Bronchial epithelial cell (primary cell): Measurements from ENCODE around the gene CHN2. TPM values are rescaled to one million over a fixed set of nuclear protein-coding genes. Genes with fewer than 3 reads are reported as not detected.
A peak's percentile ranks its signal among the peaks of the same experiment; 100 is the strongest.

Experiments used
- DNase-seq: peaks from one replicate; pipeline ENCODE4 v3.0.0-alpha.2; 2010; ENCODE audit warnings: low read depth
- FAIRE-seq: peaks from 2 replicates; lab custom pipeline; 2011; peaks lifted over from hg19 to GRCh38; lab: Jason Lieb, UNC
- H3K27me3 ChIP-seq: 2 replicates; pipeline ENCODE4 v1.5.1; 2011; ENCODE audit warnings: low read length; ENCODE audit not compliant: control insufficient read depth, insufficient read depth
- H3K36me3 ChIP-seq: 2 replicates; pipeline ENCODE4 v1.5.1; 2011; ENCODE audit warnings: low read length; ENCODE audit not compliant: control insufficient read depth, insufficient read depth
- H3K4me3 ChIP-seq: 2 replicates; pipeline ENCODE4 v1.5.1; 2011; ENCODE audit warnings: mild to moderate bottlenecking, low read depth, low read length, control low read depth
- total RNA-seq: library from RNA; depleted of rRNA; stranded (reverse); fragments of >200 nt; gene quantifications from 2 replicates; pipeline ENCODE4 v1.2.1, GENCODE V29; 2014
- TF ChIP-seq, protein P1 (sequence below): IDR thresholded peaks from 2 replicates; pipeline ENCODE4 v1.5.1; 2011; ENCODE audit warnings: mild to moderate bottlenecking, moderate library complexity, low read length, control low read depth, inconsistent platforms; ENCODE audit not compliant: insufficient read depth, severe bottlenecking

Gene CHN2
- total RNA-seq, 1 donor from 2014 or later, result 0.53 TPM

DNA sequence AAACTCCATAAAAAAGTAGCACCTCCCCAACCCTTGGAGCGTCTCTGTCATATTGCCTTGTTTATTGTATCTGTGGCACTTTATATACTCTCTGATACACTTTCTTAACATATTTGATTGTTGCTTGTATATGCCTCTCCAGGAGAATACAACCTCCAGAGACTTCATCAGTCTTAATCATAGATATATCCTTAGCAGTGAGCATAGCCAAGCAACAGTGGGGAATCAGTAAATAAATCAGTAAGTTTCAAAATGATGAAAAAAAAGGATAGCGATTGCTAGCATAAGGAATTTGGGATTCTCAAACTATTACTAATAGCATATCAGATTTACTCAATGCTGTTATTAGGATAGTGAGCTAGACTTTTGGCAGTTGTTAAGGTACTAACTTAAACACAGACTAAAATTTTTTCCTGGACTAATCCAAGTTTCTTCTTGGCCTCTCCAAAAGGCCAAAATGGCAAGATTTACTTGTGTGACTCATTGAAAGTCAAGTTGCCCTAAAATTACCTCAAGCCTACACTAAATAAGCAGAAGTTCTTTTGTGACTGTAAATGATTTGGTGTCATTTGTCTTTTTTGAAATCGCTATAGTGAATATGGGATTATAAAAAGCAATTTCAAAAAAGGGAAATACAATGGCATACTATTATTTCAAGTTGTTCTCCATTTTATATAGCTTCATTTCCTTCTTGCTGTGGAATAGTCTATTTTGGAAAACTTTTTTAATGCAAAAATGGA is 177.9 kb downstream of the CHN2 start:
- TF ChIP-seq, protein P1, sequence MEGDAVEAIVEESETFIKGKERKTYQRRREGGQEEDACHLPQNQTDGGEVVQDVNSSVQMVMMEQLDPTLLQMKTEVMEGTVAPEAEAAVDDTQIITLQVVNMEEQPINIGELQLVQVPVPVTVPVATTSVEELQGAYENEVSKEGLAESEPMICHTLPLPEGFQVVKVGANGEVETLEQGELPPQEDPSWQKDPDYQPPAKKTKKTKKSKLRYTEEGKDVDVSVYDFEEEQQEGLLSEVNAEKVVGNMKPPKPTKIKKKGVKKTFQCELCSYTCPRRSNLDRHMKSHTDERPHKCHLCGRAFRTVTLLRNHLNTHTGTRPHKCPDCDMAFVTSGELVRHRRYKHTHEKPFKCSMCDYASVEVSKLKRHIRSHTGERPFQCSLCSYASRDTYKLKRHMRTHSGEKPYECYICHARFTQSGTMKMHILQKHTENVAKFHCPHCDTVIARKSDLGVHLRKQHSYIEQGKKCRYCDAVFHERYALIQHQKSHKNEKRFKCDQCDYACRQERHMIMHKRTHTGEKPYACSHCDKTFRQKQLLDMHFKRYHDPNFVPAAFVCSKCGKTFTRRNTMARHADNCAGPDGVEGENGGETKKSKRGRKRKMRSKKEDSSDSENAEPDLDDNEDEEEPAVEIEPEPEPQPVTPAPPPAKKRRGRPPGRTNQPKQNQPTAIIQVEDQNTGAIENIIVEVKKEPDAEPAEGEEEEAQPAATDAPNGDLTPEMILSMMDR, result no peak
- FAIRE-seq, result no peak

DNA sequence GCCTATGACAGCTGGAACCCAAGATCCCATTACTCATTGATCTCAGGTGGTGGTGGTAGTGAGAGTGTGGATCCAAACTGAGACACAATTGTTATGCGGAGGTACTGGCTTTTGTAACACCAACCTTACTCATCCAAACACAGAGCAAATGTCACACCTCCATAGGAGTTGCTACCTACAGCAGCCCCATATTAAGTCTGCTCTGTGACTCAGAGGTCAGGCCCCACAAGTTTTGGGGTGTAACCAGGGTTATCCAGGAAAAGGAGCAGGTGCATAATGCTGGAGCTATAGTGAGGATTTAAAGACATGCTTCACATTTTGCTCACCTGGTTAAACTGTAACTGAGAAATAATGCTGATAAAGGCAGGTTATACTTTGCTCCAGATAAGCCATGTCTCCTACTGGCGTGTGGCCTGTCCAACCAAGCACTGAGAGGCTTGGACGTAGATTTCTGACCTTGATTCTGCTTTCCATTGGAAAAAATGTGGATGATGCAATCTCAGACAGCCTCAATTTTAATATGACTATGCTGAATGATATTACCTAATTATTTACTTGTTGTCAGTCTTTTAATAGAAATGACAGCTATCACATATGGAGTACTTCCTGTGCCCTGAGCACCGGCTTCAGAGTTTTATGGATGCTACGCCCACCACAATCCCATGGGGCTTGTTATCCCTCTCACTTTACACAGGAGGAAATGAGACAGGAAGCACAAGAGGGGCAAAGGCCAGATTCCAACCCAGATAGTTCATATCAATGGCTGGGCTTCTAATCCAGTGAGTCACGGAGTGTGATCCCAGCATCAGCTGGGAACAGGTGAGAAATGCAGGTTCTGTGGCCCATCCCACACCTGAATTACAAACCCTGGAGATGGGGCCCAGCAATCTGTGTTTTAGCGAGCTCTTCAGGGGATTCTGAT is 181.3 kb downstream of the CHN2 start:
- no peaks in the 10 kb centered on the region for H3K36me3 ChIP-seq
- H3K27me3 ChIP-seq, result no peaks in the 10 kb centered on the region
- no peak overlapping the region for H3K4me3 ChIP-seq
- TF ChIP-seq, protein P1, result no peak
- FAIRE-seq (no peak), DNase-seq (peak; percentile 68)

More for the DNA sequence above, 177.9 kb downstream of the CHN2 start:
- Histone ChIP-seq H3K27me3 (no peaks in the 10 kb centered on the region), H3K4me3 (no peak overlapping the region), H3K36me3 (no peaks in the 10 kb centered on the region)
- DNase-seq, result no peak

DNA sequence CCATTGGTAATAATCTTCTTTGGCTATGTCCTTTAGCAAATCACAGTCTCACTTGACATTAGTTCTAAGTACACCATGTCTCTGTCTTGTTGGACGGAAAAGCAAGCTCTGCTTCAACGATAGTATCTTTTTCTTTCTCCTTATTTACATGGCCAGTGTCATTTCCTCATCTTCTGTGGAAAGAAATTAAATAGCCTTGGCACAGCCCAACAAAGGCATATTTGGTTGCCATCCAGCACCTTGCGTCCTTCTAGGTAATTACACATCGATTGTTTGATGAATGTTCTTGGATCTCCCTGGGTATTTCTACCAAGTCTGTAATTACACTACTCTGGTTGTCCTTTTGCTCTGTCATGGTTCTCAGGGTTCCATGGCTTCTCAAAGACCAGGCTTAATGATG is 183.1 kb downstream of the CHN2 start:
- H3K27me3 ChIP-seq, result no peaks in the 10 kb centered on the region
- DNase-seq (no peak), FAIRE-seq (no peak)
- H3K36me3 ChIP-seq, result no peaks in the 10 kb centered on the region
- TF ChIP-seq, protein P1, result no peak
- H3K4me3 ChIP-seq, result no peak overlapping the region

DNA sequence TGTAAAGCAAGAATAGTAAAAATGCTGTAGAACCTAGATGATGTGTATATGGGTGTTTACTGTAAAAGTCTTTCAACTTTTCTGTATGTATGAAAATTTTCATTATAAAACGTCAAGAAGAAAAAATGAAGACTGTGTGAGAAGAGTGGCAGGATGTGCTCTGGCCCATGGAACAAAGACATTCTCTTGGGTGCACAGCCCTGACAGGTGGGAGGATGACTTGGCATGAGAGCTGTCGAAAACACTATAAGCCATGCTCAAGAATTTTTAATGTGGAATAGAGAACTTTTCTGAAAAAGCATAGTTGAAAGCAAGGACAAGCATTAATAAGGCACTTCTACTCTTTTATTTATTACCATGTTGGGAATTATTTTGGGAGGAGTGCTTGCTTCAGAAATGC is 185.0 kb downstream of the CHN2 start:
- H3K36me3 ChIP-seq, result no peaks in the 10 kb centered on the region
- no peak overlapping the region for H3K4me3 ChIP-seq
- DNase-seq (no peak), FAIRE-seq (no peak)
- TF ChIP-seq, protein P1, result no peak
- H3K27me3 ChIP-seq, result no peaks in the 10 kb centered on the region

DNA sequence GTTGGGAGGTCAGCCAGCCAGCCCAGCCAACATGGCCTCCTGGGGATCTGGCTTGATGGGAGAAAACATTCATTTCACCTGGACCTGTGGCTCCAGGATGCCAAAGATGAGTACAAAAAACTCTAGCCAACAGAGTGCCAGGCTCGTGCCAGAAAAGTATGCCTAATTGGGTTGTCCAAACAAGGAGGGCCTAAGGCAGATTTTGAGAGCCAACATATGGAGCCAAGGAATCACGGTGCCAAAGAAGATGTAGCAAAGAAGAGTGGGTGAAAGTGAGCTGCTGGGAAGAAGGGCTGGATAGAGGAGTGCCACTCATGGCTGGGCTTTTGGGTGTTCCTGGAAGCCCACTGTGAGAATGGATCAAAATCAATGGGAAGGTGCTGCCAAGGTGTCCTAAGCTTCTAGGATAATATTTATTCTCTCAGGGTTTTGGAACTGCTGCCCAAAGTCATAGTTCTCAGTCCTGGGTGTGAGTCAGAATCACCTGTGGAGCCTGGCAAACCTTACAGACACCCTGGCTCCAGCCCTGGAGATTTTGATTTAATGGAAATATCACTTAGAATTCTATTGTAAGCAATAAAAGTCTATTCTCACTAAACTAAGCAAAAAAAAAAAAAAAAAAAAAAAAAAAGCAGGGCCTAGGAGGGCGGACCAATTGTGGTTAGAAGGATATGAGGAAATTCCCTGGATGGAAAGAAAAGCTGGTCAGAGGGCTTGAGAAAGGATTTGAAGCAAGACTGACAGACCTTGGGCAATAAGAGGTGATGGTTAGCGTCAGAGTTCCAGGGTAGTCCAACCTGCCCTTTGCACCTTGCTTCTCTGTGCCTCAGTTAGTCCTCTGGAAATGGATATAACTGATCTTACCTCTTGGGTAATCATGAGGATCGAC is 186.9 kb downstream of the CHN2 start:
- DNase-seq, result no peak
- FAIRE-seq, result peak; percentile 7
- TF ChIP-seq, protein P1, result no peak

More for the DNA sequence above, 186.9 kb downstream of the CHN2 start:
- no peak overlapping the region for H3K4me3 ChIP-seq
- no peaks in the 10 kb centered on the region for H3K27me3 ChIP-seq
- no peaks in the 10 kb centered on the region for H3K36me3 ChIP-seq
